HG02763 (cell line): ENCODE results near the gene FBXO7.

ENCODE experiments used
- ATAC-seq: cut with Tn5 transposase; IDR thresholded peaks from one replicate; pipeline ENCODE4 v1.9.1; 2021; ENCODE audit warnings: mild to moderate bottlenecking, moderate library complexity; ENCODE audit not compliant: unreplicated experiment

FBXO7 gene

DNA sequence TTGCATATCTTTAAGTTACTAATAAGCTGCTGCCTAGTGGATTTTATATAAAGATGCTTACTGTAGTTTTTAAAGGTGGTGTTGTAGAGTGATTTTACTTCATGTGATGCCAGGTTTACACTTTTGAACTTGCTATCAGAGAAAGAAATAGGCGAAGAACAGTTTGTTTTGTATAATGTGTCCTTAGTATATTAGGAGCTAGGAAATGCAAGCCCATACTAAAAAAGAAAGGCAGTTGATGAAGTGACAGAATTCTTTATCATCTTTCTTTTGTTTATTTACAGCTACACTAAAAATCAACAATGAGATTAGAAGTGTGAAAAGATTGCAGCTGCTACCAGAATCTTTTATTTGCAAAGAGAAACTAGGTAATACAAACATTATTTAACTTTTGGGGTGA lies 12.8 kb downstream of the FBXO7 start:
- no peak for ATAC-seq

DNA sequence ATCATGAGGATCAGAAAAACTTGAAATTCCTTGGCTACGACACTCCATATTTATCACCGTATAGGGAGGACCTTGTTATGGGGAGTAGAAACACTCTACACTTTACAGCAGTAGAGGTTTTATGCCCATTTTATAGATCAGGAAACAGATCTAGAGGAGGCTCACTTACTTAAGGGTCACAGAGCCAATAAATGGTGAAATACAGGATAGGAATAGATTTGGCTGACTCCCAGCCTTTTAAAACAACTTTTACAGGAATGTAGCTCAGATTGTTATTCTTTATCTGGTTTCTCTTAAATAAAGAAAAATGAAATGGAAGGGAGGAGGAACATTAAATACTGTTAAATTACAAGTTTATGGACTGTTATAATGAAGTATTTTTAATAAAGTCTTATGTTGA lies 14.8 kb downstream of the FBXO7 start:
- ATAC-seq: no peak

DNA sequence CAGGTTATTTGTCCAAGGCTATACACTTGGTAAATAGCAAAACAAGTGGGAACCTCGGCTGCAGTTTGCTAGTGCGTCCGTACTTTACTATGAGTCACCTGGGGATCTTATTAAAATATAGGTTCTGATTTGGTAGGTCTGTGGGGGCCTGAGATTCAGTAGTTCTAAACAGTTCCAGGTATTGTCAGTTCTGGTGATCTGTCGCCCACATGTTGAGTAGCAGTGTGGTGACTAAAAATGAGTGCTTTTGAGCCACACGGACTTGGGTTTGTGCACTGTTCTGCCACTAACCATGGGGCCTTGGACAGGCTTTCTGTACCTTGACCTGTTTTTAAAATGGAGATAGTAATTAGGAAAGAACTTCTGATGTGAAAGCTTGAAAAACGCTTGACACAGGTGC lies 15.7 kb downstream of the FBXO7 start:
- no peak for ATAC-seq

DNA sequence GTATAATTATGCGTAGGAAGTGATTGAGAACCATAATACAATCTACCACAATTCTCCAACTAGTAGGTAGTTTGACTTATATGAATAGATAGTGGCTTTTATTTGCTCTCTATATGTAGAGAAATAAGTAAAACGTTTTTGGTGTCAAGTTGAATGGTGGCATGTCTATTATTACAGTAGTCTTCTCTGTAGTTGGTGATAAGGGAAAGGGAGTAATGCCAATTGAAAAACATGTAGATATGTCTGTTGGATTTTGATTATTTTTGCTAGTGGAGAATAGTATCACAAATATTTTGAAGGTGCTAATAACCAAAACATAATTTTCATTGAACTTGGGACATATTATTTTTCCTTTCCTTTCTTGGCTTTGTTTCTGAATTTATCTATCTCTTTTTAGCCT lies 17.5 kb downstream of the FBXO7 start:
- ATAC-seq: no peak

DNA sequence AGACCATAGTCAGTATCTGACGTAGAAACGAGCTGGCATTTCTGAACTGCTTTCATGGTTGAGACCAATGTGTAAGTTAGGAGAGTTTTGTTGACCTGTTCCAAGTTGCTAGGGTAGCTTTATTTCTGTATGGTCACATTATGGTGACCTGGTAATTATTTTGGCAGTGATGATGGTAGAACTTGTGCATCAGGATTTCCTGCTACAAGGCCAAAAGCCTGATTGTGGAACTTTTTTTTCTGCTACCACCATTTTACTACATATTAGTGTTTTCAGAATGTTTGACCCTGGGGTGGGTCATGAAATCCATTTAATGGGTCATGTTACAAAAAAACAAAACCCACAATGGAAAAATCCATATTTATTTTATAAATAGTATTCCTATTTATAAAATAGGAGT lies 18.9 kb downstream of the FBXO7 start:
- no peak for ATAC-seq

DNA sequence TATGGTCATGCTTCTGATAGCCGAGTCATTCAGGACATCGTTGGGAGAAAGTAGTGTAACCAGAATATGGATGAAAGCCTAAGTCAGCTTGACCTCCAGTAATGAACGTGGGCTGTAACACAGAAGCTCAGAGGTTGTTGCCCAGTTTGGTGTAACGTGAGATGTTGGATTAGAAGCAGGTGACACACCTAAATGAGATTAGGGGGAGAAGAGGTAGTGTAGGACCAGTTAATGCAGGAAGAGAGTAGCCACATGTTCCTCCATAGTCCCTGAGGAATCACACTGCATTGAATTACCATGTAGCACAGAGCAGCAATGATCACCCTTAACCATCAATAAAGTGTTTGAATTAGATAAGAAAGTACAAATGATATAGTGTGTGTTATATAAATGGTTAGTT lies 20.4 kb downstream of the FBXO7 start:
- no peak for ATAC-seq

DNA sequence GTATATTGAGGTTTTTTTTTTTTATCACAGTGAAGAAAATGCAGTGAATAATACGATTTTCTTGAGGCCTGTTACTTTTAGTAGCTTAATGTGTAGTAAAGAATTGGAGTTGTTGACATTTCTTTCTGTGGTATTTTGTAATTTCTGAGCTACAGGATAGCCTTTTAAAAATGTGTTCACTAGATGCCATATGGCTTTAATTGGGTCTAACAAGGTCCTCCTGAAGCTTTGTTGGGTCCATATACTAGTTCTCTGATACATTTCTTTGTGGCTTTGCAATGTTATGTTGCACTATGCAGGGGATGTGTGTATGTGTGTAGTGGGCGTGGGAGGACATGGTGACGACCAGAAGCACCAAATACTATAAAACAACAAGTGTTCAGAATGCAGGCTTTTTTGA lies 25.1 kb downstream of the FBXO7 start:
- no peak for ATAC-seq

DNA sequence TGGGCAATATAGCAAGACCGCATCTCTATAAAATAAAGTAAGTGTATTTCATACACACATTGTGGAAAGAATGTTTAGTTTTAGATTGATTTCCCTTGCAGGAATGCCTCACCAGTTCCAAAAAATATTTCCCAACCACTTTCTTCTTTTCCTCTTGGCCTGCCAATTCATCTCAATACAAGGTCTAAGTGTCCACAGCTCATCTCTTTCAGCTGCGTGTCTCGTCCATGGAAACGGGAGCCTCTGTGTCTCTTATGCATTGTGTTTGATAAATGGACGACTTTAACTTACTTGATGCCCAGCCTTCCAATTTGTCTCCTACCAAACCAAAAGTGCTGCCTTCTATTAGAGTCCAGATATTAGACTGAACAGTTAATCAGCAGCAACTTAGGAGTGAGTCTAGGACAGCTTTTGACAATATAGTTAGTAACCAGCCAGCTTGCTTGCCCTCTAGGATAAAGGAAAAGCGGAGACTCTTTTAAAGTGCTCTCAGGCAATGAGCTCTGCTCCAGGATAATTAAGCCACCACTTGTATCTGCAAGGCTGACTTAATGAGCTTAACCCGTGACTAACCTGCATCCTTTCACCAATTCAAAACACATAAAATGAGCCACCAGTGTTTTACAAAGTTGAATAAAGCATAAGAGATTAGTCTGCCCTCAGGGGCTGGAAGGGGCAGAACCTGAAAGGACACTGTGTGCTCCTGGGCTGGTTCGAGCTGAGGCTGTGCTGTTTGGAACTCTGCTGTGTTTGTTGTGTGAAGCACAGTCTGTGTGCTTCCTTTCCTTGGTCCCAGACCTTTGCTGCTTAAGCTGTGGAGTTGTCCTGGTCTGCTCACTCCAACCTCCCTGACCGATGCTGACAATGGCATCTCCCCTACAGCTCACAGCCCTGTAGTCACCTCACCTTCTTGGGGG lies 27.5 kb downstream of the FBXO7 start:
- ATAC-seq: no peak

DNA sequence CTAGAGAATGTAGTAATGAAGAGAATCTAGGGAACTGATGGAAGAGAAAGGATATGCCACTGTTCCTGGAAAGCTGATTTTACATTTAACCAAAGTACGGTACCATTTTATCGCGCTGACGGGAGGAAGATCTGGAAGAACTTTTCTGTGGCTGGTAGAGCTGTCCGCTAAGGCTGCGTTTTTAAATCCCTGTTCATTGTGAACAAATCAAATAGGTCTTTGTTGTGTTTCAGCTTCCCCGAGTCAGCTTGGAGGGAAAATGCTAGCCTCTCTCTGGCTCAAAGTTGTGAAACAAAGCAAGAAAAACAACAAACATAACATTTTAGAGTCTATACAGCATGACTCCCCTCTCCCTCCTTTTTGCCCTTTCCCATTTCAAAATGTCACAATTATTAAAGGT lies 34.4 kb downstream of the FBXO7 start:
- ATAC-seq: no peak

DNA sequence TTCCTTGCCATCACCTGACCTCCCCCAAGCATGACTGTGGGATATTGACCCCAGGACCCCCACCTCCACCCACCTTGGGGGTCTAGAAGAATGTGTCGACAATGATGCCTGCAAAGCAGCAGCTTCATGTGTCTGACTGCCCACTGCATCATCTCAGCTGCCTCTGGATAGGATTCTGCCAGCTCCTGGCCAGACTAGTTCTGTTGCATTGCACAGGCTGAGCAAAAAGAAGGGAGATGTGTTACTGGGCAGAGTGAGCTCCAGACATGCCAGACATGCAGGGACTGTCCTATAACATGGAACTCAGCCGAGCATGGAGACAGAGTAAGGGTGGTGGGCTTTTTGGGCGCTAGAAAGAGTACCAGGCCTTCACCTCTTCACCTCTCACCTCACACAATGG lies 36.7 kb downstream of the FBXO7 start:
- no peak for ATAC-seq

DNA sequence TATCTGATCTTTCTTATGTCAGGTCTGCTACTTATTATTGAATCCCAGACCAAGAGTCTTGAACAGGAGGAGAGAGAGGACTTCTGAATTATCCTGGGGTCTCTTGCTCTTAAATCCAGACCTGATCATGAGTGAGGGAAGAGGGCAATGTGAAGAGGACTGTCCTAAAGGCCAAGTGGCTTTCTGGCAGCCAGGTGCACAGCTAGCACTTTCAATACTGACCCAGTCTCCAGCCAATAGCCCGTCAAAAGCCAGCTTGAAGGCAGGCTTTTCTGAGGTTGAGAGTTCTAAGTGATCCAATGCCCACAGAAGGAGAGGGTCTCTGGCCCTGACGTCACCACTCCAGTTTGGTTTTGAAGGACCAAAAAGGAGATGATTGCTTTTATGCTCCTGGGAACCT lies 37.2 kb downstream of the FBXO7 start:
- no peak for ATAC-seq

DNA sequence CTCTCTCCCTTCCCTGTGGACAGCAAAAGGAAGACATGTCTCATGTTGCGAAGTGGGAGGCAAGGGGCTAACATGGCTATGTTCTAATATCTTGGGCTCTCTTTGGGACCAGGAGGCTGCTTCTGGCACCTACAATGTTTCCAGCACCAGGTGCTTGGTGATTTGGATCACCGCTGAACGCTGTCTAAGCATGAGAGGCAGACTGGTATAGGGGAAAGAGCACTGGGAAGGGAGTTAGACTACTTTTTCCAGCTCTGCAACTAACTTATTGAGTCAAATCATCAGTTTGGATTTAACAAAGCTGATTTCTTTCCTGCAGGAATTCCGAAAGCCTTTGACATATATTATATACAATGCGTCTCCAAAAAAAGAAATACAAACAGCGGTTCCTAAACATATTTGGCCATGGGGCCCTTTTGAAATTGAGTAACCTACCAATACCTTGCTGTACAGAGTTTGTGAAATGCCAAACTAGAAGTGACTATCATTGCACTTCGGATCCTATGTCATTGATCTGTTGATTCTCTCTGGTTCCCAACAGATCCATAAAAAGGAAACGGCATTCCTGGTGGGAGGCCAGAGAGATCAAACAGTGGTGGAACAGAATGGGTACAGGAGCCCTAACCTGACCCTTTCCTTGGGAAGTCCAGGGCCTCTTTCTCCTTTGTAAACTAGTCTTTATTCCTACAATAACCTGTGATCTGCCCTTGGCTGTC lies 37.8 kb downstream of the FBXO7 start:
- ATAC-seq: no peak

DNA sequence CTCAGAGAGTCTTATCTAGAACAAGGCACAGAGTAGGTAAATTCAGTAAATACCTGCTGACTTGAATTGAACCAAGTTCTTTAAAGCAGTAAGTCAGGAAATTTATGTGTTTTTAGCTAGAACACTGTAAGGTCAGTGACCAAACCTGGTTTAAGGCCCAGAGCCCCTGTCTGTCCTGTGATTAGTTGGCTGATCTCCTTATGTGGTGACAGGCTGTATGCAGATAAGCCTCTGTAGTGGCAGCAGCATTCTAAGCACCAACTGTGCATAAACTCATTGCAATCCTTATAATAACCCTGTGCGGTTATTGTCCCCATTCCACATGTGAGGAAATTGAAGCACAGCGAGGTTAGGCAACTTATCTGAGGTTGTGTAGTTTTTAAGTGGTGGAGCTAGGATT lies 40.5 kb downstream of the FBXO7 start:
- ATAC-seq: no peak

DNA sequence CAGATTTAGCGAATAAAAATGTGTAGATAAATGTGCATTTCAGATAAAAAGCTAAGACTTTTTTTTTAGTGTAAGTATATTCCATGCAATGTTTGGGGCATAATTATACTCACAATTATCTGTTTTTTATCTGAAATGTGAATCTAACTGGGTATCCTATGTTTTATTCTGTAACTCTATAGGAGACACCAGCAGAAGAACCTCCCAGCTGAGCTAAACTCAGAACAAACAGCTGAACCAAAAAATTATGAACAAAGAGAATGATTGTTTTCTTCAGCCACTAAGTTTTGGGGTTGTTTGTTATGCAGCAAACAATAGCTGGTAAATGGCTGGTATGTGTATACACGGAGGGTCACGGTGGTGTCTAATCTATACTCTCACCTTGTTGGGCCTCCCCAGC lies 42.9 kb downstream of the FBXO7 start:
- ATAC-seq: no peak

DNA sequence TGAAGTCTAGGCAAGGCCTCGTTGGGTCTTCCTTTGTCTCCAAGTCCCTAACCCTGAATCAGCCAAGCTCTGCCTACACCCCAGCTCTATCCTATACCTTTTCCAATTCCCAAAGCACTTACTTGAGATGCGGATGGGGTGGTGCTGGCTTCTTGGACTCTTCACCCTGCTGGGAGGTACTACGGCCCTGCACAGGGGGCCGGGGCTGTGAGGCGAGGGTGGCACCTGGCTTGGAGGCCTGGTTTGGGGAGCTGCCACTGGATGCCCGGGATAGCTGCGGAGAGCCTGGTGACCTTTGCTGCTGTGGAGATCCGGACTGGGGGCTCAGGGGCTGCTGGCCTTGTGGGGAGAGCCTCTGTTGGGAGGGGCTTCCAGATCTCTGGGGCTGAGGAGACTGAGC lies 43.3 kb downstream of the FBXO7 start:
- no peak for ATAC-seq

DNA sequence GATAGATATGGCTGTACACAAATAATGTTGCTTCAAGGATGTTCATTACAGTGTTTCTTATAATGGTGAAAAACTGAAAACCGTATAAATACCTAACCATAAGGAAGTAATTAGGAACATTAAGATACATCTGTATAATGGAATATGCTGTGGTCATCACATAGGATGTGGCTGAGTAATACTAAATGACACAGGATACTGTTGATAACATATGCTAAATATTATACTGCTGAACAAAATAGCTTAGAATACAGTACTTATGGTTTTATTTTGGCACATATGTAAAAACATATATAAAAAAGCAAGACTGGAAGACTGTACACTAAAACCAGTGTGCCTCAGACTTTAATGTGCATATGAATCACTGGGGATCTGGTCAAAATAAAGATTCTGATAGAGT lies 43.8 kb downstream of the FBXO7 start:
- ATAC-seq: no peak

DNA sequence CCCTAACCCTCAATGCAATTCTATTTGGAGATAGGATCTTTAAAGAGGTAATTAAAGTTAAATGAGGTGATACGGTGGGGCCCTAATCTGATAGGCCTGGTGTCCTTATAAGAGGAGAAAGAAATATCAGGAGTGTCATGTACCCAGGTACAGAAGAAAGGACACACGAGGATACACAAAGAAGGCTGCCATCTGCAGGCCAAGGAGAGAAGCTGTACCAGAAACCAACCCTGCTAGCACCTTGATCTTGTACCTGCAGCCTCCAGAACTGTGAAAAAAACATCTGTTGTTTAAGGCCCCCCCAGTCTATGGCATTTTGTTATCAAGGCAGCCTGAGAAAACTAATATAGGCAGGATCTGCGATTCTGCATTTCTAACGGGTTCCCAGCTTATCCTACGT lies 44.2 kb downstream of the FBXO7 start:
- no peak for ATAC-seq

DNA sequence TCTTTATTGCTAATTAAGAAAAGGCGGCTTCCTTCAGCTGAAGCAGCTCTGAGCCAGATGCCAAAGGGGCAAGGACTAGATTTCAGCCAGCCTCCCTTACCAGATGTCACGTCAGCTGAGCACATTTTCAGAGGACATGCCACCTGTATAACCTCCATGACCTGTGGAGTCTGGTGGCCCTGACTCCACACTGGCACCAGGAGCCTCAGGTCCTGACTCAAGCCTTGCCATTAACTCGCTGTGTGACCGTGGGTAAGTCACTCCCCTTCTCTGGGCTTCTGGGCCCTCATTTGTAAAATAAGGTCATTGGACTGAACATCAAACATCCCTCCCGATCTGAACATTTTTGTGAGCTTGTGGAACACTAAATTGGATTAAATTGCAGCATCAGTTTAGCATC lies 46.0 kb downstream of the FBXO7 start:
- ATAC-seq: no peak

DNA sequence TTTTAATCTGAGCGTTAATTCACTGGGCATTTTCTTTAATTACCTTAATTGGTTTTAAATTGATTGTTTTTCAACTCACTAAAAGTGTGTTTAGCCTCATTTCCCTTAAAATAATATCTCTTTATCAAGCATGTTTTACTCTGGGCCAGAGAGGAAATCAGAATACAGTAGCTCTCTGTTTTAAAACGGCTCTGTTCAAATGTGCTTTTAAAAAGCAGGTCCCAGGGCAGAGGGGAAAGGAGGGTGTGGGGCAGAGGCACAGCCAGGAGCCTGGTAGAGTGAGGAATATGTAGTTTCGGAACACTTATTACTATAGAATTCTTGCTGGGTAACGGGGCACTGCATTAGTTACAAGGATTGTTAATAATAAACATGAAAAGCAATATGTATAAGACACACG lies 47.6 kb downstream of the FBXO7 start:
- no peak for ATAC-seq

DNA sequence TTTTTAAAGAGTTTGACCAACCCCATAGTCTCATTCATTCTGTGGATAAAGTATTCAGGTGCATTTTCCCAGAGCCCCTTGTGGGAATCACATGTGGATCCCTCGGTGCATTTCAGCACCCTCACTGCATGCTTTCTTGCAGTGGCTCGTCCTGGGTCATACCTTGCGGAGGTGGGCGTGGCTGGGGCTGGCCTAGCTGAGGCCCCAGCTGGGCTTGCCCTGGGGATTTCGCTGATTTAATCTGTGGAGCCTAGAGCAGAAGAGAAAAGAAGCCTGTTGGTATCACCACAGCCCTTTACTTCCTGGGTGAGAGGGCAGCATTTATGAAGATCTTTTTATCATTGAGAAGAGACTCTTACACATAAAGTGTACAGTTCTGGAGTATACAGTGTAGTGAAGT lies 53.1 kb downstream of the FBXO7 start:
- no peak for ATAC-seq

DNA sequence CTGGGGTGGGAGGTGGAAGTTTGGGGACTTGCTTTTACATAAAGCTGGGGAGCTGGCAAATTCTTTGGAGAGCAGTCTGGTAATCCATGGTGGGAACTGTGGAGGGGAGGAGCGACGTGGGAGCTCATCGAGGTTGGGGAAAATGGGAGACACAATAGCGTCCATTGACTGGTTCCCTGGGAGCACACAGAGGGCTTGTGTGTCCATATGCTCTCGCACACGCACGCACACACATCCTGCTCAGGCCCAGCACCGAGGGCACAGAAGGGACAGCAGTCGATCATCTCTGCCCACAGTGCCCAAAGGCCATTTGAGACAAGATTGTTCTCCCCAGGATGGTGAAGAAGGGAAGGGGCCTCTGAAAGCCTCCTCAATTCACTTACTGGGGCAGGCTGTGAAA lies 53.7 kb downstream of the FBXO7 start:
- ATAC-seq: no peak
